Middle frontal gyrus (tissue), 1 donor: ENCODE measurements around the gene SLF2.
"Not testable (repeated sequence)": the region's sequence is repeated elsewhere in the genome, so short reads cannot be mapped to it uniquely, and the experiment has no call there.

ENCODE experiments used
- DNase-seq: peaks from one replicate; pipeline ENCODE4 v3.0.0-alpha.2; 2015; ENCODE audit warnings: low spot score; ENCODE audit errors: extremely low spot score

The SLF2 gene

DNA sequence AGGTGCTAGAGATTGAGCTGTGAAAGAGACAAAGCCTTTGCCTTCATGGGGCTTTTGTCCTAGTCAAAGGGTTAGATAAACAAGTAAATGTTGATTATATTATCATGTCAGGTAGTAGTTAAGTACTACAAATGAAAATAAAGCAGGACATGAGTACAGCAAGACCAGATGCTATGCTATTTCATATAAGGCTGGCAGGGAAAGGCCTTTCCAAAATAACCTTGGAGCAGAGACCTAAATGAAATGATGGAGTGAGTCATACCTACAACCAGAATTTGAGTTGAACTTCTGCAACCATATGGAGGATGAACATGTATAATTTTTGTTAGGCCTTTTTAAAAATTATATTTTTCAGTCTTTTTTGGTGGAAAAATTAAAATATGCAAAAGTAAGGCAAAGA, 33.0 kb downstream of the SLF2 start:
- no peak for DNase-seq

DNA sequence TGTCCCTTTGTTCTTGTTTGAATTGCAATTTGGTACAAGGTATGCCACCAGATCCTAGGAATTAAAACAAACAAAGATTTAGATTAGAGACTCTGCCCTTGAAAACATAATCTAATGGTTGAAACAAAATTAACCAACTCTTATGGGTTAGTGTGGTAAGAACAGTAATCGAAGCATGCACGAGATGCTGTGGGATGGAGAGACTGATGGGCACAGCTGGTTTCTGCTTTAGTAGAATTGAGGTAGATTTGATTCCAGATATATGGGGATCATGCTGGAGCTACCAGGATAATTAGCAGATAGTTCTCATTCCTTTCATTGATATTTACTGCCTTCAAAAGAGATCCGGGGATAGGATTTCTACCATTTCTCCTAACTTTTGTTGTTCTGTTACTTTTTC, 36.2 kb downstream of the SLF2 start:
- DNase-seq: no peak

DNA sequence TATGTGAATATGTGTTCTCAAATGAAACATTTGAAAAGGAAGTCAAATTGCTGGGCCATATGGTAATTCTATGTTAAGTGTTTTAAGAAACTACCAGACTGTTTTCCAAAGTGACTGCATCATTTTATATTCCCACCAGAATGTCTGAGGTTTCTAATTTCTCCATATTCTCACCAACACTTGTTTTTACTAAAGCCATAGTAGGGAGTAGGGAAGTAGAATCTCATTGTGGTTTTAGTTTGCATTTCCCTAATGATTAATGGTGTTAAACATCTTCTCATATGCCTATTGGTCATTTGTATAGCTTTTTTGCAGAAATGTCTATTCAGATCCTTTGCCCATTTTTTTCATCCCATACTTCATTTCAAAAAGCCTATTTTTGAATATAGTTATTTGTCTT, 47.5 kb downstream of the SLF2 start:
- DNase-seq: no peak

DNA sequence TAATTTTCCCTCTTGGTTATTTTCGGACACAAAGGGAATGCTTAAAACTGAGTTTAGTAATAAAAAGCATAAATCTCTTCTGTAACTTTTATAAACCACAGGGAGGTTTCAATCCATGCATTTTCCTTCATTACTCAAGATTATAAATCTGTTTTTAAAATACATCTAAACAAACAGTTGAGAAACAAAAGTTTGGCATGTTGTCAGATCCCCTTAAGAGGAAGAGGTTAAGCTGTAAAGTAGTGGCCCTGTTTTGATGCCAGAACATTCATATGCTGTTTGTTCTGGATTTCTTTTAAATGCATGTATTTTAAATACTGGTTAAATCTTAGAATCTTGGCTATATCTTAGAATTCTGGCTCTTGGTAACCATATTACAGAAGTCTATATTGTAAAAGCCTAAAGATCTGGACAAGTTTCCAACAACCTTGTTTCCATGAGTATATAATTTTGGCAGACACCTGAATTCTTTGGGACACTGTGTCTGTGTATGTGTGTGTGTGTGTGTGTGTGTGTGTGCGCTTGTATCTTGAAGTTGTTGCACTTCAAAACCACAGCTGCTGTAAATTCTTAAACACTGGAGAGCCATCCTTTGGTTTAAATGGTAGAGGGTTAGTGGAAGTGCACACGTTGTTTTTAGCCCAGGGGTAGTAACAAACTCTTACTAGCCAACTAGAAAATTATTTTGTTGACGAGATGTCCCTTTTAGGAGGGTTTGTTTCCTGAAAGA, 49.8 kb downstream of the SLF2 start:
- no peak for DNase-seq

DNA sequence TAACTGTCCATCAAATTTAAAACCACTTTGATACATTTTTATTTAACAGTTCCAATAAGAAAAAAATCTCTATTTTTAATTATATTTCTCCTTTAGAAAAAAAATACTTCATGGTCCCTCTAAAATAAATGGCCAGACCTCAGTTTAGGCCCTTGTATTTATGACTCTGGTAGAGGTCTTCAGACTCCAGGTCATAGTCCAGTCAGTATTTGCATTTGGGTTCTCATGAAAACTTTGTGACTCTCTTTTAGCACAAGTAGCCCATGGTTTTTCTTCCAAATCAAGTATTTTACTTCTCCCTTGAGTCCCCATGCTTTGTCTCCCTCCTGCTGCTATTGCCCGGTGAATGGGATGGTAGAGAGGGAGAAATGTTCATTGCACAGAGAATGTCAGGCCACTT, 51.1 kb downstream of the SLF2 start:
- no peak for DNase-seq

DNA sequence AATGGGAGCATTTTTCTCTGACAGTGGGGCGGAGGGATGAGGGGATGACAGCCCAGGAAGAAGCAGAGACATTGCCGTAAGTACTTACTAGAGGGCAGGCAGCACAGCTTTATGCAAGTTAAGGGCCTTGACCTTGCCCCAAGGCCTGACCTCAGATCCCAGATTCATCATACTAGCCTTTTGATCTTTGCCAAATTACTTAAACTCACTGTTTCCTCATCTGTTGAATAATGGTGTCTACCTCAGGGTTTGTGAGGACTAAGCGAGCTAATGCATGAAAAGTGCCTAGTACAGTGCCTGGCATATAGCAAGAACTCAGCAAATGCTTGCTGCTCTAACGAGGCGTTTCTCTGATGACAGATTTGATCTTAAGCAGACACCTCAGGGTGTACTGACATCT, 53.1 kb downstream of the SLF2 start:
- no peak for DNase-seq

DNA sequence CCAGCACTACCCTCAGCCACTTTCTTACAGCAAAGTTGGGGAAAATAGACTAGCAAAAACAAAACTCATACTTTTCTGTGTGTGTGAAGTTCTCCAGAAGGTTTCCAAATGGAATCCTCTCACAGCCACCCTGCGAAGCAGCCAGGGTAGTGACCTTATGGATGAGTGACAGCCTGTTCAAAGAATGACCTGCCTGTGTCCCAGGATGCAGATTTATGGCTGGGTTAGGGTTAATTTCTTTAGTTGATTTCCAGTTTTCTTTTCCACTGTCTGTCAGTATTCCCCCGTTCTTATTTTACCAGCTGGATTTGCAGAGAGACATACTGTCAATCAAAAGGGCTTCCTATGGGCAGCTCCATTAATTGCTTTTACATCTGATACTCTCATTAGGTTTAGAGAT, 54.1 kb downstream of the SLF2 start:
- no peak for DNase-seq

DNA sequence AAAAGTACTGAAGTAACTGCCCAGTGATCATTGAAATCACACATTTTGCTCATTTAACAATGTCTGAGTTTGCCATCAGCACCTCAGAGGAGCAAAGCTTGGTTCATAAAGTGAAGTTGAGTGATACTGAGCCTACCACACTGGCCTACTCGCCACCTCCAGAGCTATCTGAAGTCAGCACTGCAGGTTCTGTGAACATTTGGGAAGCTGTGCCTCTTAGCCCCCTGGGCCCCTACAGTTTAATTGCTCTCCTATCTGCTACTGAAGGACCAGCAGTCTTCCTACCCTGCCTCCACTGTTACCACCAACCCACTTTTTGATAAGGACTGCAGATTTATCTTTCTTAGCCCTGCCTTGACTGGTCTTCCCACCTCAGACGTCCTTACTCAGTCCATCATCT, 54.6 kb downstream of the SLF2 start:
- no peak for DNase-seq

DNA sequence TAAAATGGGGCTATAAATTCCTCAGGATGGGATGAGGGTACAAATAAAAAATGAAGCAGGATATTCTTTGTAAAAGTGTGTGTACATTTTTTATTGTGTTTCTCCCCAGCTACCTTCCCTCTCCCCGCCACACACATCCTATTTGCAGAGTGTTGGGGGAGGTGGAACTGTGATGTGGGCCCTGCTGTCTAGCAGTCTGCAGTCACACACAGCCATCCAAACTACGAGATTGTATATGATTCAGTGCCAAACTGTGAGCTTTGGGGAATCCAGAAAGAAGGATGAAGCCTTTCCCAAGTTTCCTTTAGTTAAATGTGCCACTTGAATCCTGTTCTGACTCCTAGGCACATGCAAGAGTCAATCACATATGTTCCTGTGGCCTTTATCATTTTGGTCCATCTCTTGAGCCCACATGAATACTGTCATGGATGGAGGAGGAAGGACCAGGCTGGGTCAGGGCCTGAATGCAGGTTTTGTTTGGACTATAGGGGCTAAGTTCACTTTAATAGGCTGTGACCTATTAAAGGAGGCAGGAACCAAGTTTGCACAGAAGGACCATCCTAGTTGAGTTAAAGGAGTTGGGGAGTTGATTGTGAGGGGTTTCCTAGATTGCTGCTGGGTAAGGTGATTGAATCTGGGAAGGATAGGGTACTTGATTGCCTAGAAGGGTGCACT, 55.4 kb downstream of the SLF2 start:
- no peak for DNase-seq

DNA sequence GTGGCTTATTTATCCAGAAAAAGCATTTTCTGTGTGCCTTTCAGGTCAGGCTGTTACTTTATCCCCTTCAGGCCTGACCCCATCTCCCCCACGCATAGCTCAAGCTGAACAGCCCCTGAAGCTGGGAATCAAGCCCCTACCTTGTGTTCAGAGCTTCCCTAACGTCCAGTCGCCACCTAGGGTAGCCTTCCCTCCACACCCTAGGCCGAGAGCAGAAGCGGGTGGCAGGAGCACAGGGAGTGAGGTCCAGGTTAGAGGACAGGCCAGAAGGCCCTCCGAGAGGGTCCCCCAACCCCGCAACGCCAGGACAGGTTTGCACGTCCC, 56.1 kb downstream of the SLF2 start:
- no peak for DNase-seq

DNA sequence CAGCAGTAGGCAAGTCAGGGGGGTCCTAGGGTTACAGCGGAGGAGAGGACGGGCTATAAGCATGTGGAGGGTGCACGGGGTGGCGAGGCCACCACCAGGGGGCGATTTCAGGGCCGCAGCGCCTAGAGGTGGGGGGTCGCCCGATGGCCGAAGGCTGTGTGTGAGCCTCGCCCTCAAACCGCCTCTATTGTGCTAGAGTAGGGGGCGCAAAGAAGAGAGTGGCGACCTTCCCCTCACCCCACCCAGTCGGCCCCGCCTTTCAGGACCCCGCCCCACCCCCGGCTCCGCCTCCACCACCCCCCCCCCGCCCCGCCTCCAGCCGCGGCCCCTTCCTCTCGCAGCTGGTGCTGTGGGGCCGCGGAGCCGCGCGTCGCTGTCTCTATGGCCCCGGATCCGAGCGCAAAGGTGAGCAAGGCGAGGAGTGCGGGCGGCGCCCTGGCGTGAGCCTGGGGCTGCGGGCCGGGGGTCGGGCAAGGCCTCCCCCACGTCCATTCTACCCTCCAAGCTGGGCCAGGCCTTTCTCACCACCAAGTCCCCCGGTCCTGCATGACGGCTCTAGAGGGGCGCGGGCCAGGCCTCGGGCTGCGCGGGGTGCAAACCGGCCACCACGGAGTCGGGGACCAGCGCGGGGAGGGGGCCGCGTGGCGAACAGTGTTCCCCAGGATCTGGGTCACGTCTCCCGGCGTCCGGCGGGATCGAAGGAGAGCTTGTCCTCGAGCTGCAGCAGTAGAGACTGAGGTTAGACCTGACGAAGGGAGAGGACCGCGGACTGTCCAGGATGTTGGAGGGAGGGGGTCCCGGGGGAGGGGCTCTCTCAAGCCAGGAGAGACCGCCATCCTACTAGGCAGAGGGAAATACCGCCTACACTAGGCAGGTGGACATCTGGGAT, 56.7 kb downstream of the SLF2 start, which contains the start of gene SEMA4G:
SEMA4G (plus strand) TSS at position 318 of the 889 bp plus-strand sequence. CDS start 3,409 bp downstream, outside the sequence.
- DNase-seq: no peak

DNA sequence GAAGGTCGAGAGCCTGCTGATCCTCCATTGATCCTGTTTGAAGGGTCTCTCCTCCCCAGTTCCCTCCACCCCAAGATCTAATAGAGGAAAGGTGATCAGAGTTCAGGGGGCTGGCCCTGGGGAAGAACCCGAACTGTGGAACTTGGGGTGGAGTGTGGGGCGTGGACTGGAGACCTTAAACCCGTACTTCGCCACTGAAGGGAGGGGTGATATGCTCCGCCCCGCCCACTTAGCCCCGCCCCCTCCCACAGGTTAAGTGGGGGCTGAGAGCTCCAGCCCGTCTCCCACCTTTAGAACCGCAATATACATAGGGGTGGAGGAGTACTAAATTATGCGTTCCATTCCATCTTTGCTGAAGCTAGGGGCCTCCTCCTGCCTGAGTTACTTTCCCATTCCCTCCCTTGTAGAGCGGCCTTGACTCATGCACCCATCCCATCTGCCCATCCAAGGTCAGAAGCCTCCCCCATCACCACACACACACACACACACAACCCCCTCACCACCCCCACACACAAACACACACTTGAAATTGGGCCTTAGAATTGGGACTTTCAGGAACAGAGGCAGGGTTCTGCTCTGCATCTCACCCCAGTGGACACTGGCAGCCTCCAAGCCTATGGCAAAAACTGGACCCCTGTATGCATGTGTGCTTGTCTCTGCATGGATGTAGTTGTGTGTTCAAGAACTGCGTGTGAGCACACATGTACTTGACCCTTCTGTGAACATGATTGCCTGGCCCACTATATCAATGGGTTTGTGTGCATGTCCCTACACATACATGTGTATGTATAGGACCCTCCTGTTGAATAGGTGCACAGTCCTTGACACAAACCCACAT, 57.5 kb downstream of the SLF2 start:
- DNase-seq: no peak

DNA sequence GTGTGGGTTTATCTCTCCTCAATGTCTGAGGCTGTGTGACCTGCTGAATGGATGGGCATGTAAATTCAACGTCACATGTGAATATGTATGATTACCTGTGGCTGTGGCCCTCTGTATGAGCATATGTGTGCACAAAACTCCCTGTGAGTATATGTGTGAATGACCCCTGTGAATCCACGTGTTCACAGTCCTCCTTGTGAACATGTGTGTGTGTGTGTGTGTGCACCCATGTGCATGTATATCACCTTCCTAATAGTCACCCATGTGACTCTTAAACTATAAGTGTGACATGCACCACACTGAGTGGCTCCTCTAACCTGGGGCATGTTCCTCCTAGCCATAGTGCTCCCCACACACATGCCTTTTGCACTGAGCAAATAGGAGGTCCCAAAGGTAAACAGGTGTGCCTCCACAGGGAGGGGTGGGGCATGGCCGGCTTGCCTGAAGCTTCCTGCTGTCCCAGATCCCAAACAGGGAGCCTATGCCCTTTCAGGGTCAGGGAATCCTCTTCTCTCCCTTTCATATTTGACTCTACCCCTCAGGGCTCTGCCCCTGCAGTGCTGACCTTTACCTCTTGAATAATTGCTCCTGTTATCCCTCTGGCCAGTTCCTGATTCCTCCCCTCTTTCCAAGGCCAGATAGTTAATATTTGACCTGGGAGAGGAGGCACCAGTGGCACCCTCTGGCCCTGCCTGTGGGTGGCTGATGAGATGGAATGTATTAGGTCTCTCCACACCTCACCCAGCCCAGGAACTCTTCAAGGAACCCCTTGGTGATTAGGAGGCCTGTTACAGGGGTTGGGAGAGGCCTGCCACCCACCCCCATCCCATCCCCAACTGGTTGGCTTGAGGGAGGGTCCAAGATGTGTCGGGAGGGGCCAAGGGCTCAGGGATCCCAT, 58.4 kb downstream of the SLF2 start:
- no peak for DNase-seq

DNA sequence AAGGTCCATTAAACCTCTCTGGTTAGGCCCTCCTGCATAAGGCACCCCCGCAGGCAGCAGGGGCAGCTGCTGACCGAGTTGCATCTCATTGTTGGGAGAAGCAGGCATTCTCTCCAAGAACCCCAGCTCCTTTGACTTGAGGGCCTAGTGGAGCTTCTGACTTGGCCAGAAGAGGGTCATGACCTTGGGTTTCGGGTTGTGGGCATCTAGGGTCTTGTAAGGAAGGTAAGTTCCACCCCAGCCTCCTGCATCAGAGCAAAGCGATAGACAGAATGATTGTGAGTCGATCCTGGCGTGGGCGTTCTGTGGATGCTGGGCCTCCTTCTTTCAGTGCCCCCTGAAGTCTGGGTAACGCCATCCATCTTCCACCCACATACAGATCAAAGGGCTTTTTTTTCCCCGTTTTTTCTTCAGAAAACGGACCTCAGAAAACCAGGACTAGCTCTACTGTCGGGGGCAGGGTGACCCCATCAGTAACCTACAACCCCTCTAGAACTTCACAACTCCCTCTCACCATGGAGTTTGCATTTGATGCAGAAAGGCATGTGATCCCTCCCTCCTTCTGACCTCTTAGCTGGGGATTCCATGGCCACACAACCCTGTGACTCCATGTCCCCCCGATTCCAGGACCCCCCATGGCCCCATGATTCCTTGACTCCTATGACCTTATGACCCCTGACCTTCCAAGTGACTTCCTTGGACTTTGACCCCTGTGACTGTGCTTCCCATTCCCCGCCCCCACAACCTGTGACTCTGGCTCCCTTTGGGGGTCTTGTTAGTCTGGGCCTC, 59.5 kb downstream of the SLF2 start:
- no peak for DNase-seq

DNA sequence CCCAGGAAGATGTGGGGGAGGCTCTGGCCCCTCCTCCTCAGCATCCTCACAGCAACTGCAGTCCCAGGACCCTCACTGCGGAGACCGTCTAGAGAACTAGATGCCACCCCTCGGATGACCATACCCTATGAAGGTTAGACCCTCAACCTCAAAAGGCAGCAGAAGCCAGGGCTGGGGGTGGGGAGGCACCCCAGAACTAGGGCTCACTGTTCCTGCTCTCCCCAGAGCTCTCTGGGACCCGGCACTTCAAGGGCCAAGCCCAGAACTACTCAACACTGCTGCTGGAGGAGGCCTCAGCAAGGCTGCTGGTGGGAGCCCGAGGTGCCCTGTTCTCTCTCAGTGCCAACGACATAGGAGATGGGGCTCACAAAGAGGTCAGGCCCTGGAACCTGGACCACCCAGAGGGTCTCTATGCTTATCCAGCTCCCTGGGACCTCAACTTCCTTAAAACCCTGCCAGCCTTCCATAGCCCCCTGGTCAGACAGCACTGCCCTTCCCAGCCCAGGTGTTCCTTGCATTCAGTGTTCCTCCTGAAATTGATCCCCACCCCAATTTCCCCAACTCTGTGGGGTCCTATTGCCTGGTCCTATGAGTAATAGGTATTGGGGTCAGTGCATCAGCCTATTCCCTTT, 60.3 kb downstream of the SLF2 start:
- DNase-seq: no peak

DNA sequence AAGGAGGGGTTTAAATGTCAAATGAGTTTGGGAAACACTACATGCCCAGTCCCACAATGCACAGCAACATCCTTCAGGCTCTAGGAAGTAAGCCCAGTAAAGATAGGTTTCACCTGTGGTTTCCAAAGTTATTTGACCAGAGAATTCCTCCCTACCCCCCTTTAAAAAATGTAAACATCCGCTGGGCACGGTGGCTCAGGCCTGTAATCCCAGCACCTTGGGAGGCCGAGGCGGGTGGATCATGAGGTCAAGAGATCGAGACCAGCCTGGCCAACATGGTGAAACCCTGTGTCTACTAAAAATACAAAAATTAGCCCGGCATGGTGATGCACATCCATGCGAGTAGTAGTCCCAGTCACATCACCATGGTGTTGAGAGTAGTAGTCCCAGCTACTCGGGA, 62.6 kb downstream of the SLF2 start:
- not testable (repeated sequence) for DNase-seq

DNA sequence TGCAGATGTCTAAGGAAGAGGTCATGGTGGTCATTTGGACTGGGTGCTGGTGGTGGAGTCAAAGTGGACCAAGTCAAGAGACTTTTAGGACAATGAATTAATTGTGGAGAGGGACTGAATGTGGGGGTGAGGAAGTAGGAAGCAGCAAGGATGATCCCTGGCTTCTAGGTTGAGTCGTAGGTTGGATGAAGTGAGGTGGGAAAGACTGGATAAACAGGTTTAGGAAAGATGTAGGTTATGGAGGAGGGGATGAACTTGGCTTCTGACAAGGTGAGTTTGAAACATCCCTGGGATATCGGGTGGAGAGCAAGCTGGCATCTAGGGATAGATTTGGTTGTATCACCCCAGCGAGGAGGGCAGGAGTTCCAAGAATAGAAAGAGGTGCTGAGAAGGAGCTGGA, 64.1 kb downstream of the SLF2 start:
- DNase-seq: no peak

DNA sequence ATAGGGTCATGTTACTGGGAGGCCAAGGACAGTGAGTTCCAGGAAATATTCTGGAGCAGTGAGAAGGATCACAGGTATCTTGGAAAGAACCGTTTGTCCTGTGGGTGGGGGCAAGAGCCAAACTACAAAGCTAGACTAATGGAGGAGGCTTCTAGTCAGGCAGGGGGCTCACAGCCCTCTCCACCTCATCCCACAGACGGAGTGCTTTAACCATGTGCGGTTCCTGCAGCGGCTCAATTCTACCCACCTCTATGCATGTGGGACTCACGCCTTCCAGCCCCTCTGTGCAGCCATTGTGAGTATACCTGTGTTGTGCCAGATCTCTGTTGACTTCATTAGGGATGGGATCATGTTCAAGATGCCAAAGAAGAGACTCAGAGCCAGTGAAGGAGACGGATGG, 64.7 kb downstream of the SLF2 start:
- no peak for DNase-seq
